Measurements from ENCODE around the gene C11orf58. TPM values are rescaled to one million over a fixed set of nuclear protein-coding genes. Genes with fewer than 3 reads are reported as not detected.

Gene C11orf58
- total and polyA plus RNA-seq, 9 donors = 131 to 175 (median 155) TPM

- Histone ChIP-seq H3K4me3 (no peak overlapping the region), H3K9me3 (no peaks in the 10 kb centered on the region), H3K27ac (no peak overlapping the region), H3K4me1 (ENCODE audit: insufficient read depth) (peaks cover 10% of the 10 kb centered on the region), H3K36me3 (no peaks in the 10 kb centered on the region), H3K27me3 (no peaks in the 10 kb centered on the region)
- 79 to 90% (median 82%) methylated on average over 4 of the region's 4 CpGs for WGBS, 3 donors
- intact Hi-C loops (cut with DNase I) = no loop called here
- no peak for TF ChIP-seq EP300 (IDR thresholded peaks at IDR 0.05)
- DNase-seq = no peak
Measured at GRCh38 chr11:16741473-16741872, 3.0 kb downstream of the C11orf58 start.

- peaks cover 10% of the 10 kb centered on the region for H3K4me1 ChIP-seq (ENCODE audit: insufficient read depth)
Measured at GRCh38 chr11:16743478-16743877, 5.0 kb downstream of the C11orf58 start.

DNA sequence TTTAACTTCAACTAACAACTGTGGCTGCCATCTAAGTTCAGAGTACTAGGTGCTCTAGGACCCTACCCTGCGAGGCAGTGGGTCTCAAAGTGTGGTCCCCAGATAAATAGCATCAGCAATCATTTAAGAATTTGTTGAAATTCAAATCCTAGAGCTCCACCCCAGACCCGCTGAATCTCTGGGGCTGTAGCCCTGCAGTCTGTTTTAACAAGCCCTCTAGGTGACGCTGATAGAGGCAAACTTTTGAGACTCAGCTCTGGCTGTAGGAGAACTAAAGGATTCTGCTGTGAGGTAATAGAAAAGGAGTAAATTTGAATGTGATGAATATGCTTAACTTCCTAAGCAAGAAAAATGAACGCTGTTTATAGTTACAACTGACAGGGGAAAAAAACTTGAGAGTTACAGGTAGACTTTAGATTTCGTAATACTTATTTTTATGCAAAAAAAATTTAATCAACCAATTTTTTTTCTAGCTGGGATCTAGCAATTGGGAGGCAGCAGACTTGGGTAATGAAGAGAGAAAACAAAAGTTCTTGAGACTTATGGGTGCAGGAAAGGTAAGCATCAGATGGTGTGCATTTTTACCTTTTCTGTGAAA is 5.8 kb downstream of the C11orf58 start:
- Histone ChIP-seq H3K4me1 (ENCODE audit: insufficient read depth) (peaks cover 10% of the 10 kb centered on the region), H3K9me3 (no peaks in the 10 kb centered on the region), H3K36me3 (no peaks in the 10 kb centered on the region), H3K27me3 (no peaks in the 10 kb centered on the region), H3K27ac (no peak overlapping the region), H3K4me3 (no peak overlapping the region)
- WGBS, 3 donors = 90 to 95% (median 91%) methylated on average over 5 of the region's 5 CpGs
- TF ChIP-seq CTCF (IDR thresholded peaks at IDR 0.05) (no peak), EP300 (IDR thresholded peaks at IDR 0.05) (no peak), POLR2A (IDR thresholded peaks at IDR 0.05) (no peak)
- DNase-seq = no peak
- intact Hi-C loops (cut with DNase I) = no loop called here

More at GRCh38 chr11:16743478-16743877, 5.0 kb downstream of the C11orf58 start:
- no peaks in the 10 kb centered on the region for H3K36me3 ChIP-seq
- no peak overlapping the region for H3K27ac ChIP-seq
- H3K27me3 ChIP-seq = no peaks in the 10 kb centered on the region
- WGBS, 3 donors = 84 to 87% (median 85%) methylated on average over 4 of the region's 4 CpGs
- no peaks in the 10 kb centered on the region for H3K9me3 ChIP-seq
- intact Hi-C loops (cut with DNase I) = no loop called here
- no peak for DNase-seq
- no peak overlapping the region for H3K4me3 ChIP-seq
- no peak for TF ChIP-seq POLR2A (IDR thresholded peaks at IDR 0.05)
- TF ChIP-seq CTCF (IDR thresholded peaks at IDR 0.05) = no peak
- TF ChIP-seq EP300 (IDR thresholded peaks at IDR 0.05) = no peak

- no peak for DNase-seq
- WGBS, 3 donors = 41 to 68% (median 50%) methylated on average over 2 of the region's 2 CpGs
- Histone ChIP-seq H3K27me3 (no peaks in the 10 kb centered on the region), H3K4me1 (ENCODE audit: insufficient read depth) (peaks cover 5% of the 10 kb centered on the region), H3K36me3 (no peaks in the 10 kb centered on the region), H3K27ac (no peak overlapping the region), H3K4me3 (no peak overlapping the region), H3K9me3 (no peaks in the 10 kb centered on the region)
- TF ChIP-seq EP300 (IDR thresholded peaks at IDR 0.05) = no peak
- no peak for TF ChIP-seq POLR2A (IDR thresholded peaks at IDR 0.05)
- no peak for TF ChIP-seq CTCF (IDR thresholded peaks at IDR 0.05)
- intact Hi-C loops (cut with DNase I) = no loop called here
Measured at GRCh38 chr11:16745950-16746605, 7.6 kb downstream of the C11orf58 start.

- DNase-seq = no peak
- H3K36me3 ChIP-seq = no peaks in the 10 kb centered on the region
- intact Hi-C loops (cut with DNase I) = no loop called here
- no peak for TF ChIP-seq CTCF (IDR thresholded peaks at IDR 0.05)
- no peak for TF ChIP-seq POLR2A (IDR thresholded peaks at IDR 0.05)
- TF ChIP-seq EP300 (IDR thresholded peaks at IDR 0.05) = no peak
- no peaks in the 10 kb centered on the region for H3K9me3 ChIP-seq
- H3K4me3 ChIP-seq = no peak overlapping the region
- no peaks in the 10 kb centered on the region for H3K27me3 ChIP-seq
- no peaks in the 10 kb centered on the region for H3K4me1 ChIP-seq (ENCODE audit: insufficient read depth)
- WGBS, 3 donors = 96 to 100% (median 100%) methylated on average over 1 of the region's 1 CpG
- no peak overlapping the region for H3K27ac ChIP-seq
Measured at GRCh38 chr11:16749092-16749491, 10.6 kb downstream of the C11orf58 start.
